ENCODE results near the gene LEKR1. TPM values are rescaled to one million over a fixed set of nuclear protein-coding genes. Genes with fewer than 3 reads are reported as not detected.

Gene LEKR1
- total and polyA plus RNA-seq, 2 of the 13 experiments (the other 11 are each of a cell fraction or from before 2014, with no cell fraction given): 0.49 to 1.5 TPM

DNA sequence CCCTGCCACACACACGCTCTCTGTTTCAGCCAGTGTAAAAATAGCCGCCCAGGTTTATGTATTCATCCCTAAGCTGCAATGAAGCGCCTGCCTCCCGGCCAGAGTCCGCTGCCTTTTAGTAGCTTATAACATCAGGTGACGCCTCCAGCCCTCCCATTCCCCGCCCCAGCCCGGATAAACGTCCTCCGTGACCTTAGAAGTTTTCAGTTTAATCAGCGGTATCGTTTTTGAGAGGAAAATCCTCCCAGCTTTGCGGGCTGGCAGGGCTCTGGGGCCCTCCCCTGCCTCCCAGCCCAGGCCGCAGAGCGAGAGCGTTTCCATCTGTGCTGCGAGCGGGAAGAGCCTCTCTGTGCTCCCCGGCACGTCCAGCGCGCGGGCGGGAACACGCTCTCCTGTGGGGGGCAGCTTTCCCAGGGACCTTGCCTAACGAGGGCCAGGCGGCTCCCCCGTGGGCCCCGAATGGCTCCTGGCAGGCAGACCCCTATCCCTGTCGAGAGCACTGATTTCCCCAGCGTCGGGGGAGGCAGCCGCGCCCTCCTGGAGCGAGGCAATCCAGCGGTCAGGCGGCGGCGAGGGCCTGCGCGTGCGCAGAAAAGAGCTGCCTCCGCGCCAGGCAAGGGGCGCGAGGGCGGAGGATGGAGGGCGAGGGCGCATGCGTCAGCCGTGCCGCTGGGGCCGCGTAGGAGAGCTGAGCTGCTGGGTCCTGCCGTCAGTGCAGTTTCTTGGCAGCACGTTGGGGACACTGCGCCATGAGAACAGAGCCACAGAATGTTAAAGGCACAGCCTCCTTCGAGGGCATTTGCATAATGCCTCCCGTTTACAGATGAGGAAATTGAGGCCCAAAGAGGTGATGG lies 262.7 kb downstream of the LEKR1 start (continued):
- TF ChIP-seq, protein P1, sequence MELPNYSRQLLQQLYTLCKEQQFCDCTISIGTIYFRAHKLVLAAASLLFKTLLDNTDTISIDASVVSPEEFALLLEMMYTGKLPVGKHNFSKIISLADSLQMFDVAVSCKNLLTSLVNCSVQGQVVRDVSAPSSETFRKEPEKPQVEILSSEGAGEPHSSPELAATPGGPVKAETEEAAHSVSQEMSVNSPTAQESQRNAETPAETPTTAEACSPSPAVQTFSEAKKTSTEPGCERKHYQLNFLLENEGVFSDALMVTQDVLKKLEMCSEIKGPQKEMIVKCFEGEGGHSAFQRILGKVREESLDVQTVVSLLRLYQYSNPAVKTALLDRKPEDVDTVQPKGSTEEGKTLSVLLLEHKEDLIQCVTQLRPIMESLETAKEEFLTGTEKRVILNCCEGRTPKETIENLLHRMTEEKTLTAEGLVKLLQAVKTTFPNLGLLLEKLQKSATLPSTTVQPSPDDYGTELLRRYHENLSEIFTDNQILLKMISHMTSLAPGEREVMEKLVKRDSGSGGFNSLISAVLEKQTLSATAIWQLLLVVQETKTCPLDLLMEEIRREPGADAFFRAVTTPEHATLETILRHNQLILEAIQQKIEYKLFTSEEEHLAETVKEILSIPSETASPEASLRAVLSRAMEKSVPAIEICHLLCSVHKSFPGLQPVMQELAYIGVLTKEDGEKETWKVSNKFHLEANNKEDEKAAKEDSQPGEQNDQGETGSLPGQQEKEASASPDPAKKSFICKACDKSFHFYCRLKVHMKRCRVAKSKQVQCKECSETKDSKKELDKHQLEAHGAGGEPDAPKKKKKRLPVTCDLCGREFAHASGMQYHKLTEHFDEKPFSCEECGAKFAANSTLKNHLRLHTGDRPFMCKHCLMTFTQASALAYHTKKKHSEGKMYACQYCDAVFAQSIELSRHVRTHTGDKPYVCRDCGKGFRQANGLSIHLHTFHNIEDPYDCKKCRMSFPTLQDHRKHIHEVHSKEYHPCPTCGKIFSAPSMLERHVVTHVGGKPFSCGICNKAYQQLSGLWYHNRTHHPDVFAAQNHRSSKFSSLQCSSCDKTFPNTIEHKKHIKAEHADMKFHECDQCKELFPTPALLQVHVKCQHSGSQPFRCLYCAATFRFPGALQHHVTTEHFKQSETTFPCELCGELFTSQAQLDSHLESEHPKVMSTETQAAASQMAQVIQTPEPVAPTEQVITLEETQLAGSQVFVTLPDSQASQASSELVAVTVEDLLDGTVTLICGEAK (IDR thresholded peaks at IDR 0.05): no peak
- TF ChIP-seq, protein P1 (CRISPR knock-in tag; IDR thresholded peaks at IDR 0.05): peak; percentile 85
- no peak for TF ChIP-seq PHF5A (CRISPR knock-in tag; IDR thresholded peaks at IDR 0.05; ENCODE audit: low read depth, unreplicated experiment)
- TF ChIP-seq ZNF569 (CRISPR knock-in tag; IDR thresholded peaks at IDR 0.05; ENCODE audit: borderline replicate concordance): peak; percentile 98; the same call in 1 of the 2 replicates
- TF ChIP-seq ZNF724P (CRISPR knock-in tag; IDR thresholded peaks at IDR 0.05; ENCODE audit: borderline replicate concordance): peak; percentile 42; the same call in 1 of the 2 replicates
- no peak for TF ChIP-seq ZNF496 (CRISPR knock-in tag; IDR thresholded peaks at IDR 0.05; ENCODE audit: insufficient replicate concordance)
- no peak for TF ChIP-seq ZFYVE20 (CRISPR knock-in tag; IDR thresholded peaks at IDR 0.05; ENCODE audit: borderline replicate concordance, low read depth)
- no peak for TF ChIP-seq STAT5B (CRISPR knock-in tag; IDR thresholded peaks at IDR 0.05)
- no peak for TF ChIP-seq ZNF737 (CRISPR knock-in tag; IDR thresholded peaks at IDR 0.05; ENCODE audit: borderline replicate concordance)
- no peak; the same call in 1 of the 2 replicates for TF ChIP-seq ZNF878 (CRISPR knock-in tag; IDR thresholded peaks at IDR 0.05)
- no peak for TF ChIP-seq PRMT3 (CRISPR knock-in tag; IDR thresholded peaks at IDR 0.05; ENCODE audit: borderline replicate concordance, low read depth)
- peak; percentile 69; the same call in 1 of the 2 replicates for TF ChIP-seq ZIK1 (CRISPR knock-in tag; IDR thresholded peaks at IDR 0.05; ENCODE audit: borderline replicate concordance, low read depth)
- no peak for TF ChIP-seq TSC22D2 (CRISPR knock-in tag; IDR thresholded peaks at IDR 0.05; ENCODE audit: borderline replicate concordance)
- TF ChIP-seq SIX1 (CRISPR knock-in tag; IDR thresholded peaks at IDR 0.05; ENCODE audit: borderline replicate concordance): no peak
- peak; percentile 63 for TF ChIP-seq KDM3A (CRISPR knock-in tag; IDR thresholded peaks at IDR 0.05; ENCODE audit: low read depth)
- TF ChIP-seq TOPORS (CRISPR knock-in tag; IDR thresholded peaks at IDR 0.05): no peak; the same call in 1 of the 2 replicates
- 0 out of 2 replicates have a peak, but pooled peaks have one; percentile 24 for TF ChIP-seq ZNF557 (CRISPR knock-in tag; IDR thresholded peaks at IDR 0.05)
- TF ChIP-seq ZNF260 (CRISPR knock-in tag; IDR thresholded peaks at IDR 0.05; ENCODE audit: borderline replicate concordance, low read depth): 0 out of 2 replicates have a peak, but pooled peaks have one; percentile 22
- TF ChIP-seq ETV6 (CRISPR knock-in tag; conservative IDR thresholded peaks at IDR 0.05): peak; percentile 57; the same call in 1 of the 2 replicates
- TF ChIP-seq ZNF644 (CRISPR knock-in tag; IDR thresholded peaks at IDR 0.05; ENCODE audit: low read depth): no peak
- TF ChIP-seq PAWR (CRISPR knock-in tag; IDR thresholded peaks at IDR 0.05; ENCODE audit: borderline replicate concordance): no peak
